HL-60 (cell line): Measurements from ENCODE around the gene IGSF8.

Experiments
- DNase-seq, 2 experiments: peaks; one replicate each; pipeline ENCODE4 v3.0.0-alpha.2; 2010 to 2020; ENCODE audit warnings: low read depth in 1 of 2, low spot score in 1 of 2
- H3K27ac ChIP-seq: fragments of 250-450 bp; sonication (Bioruptor Pico); replicated peaks from 2 replicates; pipeline ENCODE4 v1.5.1; 2020; ENCODE audit warnings: mild to moderate bottlenecking, moderate library complexity
- H3K27me3 ChIP-seq: fragments of 250-450 bp; sonication (Bioruptor Pico); 2 replicates; pipeline ENCODE4 v1.5.1; 2021; ENCODE audit warnings: mild to moderate bottlenecking, moderate library complexity; ENCODE audit not compliant: insufficient read depth, poor library complexity, severe bottlenecking
- H3K4me3 ChIP-seq: replicated peaks from 2 replicates; pipeline ENCODE4 v1.5.1; 2011; ENCODE audit warnings: mild to moderate bottlenecking, control low read depth, low read length; ENCODE audit not compliant: insufficient read depth
- GABPA ChIP-seq: IDR thresholded peaks from 2 replicates; pipeline ENCODE4 v1.6.1; 2012; ENCODE audit warnings: low read depth
- POLR2AphosphoS5 ChIP-seq: IDR thresholded peaks from 2 replicates; pipeline ENCODE4 v1.6.1; 2012; ENCODE audit warnings: low read depth
- SPI1 ChIP-seq: IDR thresholded peaks from 2 replicates; pipeline ENCODE4 v1.6.1; 2012; ENCODE audit warnings: low read depth, mild to moderate bottlenecking, borderline replicate concordance
- TF ChIP-seq, protein P1 (sequence below): IDR thresholded peaks from one replicate; pipeline ENCODE4 v1.5.1; 2011; ENCODE audit warnings: low read length, control low read depth, inconsistent platforms; ENCODE audit not compliant: insufficient read depth
- TF ChIP-seq, protein P2 (sequence below): IDR thresholded peaks from 2 replicates; pipeline ENCODE4 v1.6.1; 2012; ENCODE audit warnings: low read depth; ENCODE audit not compliant: insufficient replicate concordance

IGSF8 gene

DNA sequence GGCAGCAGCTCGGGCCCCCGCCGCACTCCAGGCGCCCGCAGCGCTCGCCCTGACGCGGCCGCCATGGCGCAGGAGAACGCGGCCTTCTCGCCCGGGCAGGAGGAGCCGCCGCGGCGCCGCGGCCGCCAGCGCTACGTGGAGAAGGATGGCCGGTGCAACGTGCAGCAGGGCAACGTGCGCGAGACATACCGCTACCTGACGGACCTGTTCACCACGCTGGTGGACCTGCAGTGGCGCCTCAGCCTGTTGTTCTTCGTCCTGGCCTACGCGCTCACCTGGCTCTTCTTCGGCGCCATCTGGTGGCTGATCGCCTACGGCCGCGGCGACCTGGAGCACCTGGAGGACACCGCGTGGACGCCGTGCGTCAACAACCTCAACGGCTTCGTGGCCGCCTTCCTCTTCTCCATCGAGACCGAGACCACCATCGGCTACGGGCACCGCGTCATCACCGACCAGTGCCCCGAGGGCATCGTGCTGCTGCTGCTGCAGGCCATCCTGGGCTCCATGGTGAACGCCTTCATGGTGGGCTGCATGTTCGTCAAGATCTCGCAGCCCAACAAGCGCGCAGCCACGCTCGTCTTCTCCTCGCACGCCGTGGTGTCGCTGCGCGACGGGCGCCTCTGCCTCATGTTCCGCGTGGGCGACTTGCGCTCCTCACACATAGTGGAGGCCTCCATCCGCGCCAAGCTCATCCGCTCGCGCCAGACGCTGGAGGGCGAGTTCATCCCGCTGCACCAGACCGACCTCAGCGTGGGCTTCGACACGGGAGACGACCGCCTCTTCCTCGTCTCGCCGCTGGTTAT lies 14.2 kb downstream of the IGSF8 start:
- H3K27me3 ChIP-seq = peaks cover 33% of the 10 kb centered on the region
- H3K4me3 ChIP-seq = peak overlapping the region; percentile 36
- no peak for TF ChIP-seq SPI1
- TF ChIP-seq, protein P1, sequence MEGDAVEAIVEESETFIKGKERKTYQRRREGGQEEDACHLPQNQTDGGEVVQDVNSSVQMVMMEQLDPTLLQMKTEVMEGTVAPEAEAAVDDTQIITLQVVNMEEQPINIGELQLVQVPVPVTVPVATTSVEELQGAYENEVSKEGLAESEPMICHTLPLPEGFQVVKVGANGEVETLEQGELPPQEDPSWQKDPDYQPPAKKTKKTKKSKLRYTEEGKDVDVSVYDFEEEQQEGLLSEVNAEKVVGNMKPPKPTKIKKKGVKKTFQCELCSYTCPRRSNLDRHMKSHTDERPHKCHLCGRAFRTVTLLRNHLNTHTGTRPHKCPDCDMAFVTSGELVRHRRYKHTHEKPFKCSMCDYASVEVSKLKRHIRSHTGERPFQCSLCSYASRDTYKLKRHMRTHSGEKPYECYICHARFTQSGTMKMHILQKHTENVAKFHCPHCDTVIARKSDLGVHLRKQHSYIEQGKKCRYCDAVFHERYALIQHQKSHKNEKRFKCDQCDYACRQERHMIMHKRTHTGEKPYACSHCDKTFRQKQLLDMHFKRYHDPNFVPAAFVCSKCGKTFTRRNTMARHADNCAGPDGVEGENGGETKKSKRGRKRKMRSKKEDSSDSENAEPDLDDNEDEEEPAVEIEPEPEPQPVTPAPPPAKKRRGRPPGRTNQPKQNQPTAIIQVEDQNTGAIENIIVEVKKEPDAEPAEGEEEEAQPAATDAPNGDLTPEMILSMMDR = peak; percentile 48
- peak; percentile 41 to 51 for DNase-seq
- no peak overlapping the region for H3K27ac ChIP-seq

DNA sequence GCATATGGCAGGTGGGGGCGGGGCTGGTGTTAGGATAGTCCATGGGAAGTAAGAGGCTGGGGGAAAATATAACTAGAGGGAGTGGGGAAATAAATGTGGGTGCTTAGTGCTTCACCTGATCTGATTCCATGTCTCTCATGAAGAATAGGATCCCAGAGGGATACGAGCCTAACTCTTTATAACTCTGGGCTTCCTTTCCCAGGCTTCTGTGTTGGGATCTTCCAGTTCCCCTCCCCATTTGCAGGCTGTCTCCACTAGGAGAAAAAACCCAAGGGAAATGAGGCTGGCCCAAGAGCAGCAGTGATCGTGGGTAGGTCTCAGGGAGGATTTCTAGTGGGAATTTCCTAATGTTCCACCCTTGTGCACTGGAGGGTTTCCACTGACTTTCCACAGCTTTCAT lies 15.5 kb downstream of the IGSF8 start:
- TF ChIP-seq SPI1 (no peak), GABPA (no peak), POLR2AphosphoS5 (no peak)
- TF ChIP-seq, protein P2, sequence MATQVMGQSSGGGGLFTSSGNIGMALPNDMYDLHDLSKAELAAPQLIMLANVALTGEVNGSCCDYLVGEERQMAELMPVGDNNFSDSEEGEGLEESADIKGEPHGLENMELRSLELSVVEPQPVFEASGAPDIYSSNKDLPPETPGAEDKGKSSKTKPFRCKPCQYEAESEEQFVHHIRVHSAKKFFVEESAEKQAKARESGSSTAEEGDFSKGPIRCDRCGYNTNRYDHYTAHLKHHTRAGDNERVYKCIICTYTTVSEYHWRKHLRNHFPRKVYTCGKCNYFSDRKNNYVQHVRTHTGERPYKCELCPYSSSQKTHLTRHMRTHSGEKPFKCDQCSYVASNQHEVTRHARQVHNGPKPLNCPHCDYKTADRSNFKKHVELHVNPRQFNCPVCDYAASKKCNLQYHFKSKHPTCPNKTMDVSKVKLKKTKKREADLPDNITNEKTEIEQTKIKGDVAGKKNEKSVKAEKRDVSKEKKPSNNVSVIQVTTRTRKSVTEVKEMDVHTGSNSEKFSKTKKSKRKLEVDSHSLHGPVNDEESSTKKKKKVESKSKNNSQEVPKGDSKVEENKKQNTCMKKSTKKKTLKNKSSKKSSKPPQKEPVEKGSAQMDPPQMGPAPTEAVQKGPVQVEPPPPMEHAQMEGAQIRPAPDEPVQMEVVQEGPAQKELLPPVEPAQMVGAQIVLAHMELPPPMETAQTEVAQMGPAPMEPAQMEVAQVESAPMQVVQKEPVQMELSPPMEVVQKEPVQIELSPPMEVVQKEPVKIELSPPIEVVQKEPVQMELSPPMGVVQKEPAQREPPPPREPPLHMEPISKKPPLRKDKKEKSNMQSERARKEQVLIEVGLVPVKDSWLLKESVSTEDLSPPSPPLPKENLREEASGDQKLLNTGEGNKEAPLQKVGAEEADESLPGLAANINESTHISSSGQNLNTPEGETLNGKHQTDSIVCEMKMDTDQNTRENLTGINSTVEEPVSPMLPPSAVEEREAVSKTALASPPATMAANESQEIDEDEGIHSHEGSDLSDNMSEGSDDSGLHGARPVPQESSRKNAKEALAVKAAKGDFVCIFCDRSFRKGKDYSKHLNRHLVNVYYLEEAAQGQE = no peak
- TF ChIP-seq, protein P1 = no peak

DNA sequence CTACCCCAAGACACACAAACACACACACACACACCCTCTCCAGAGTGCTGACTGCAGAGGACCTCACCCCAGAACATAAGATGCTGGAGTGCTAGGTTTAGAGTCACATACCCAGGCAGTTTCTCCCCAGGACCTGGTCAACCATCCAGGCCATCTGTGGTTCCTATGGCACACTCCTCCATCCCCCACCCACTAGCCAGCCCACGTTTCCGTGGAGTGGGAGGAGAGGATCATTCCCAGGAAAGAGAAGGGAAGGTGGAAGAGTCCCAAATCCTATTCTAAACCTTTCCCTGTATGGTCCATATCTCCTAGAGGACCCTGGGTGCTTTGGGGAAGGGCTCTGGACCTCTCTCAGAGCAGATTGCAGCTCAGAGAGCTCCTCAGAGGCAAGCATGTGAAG lies 15.9 kb downstream of the IGSF8 start:
- no peak overlapping the region for H3K4me3 ChIP-seq
- TF ChIP-seq, protein P2 = no peak
- TF ChIP-seq POLR2AphosphoS5 (no peak), SPI1 (no peak), GABPA (no peak)
- TF ChIP-seq, protein P1 = no peak
- H3K27ac ChIP-seq = no peak overlapping the region
- DNase-seq = no peak
- peaks cover 33% of the 10 kb centered on the region for H3K27me3 ChIP-seq

More for the DNA sequence above, 15.5 kb downstream of the IGSF8 start:
- no peak for DNase-seq
- Histone ChIP-seq H3K27ac (no peak overlapping the region), H3K27me3 (peaks cover 33% of the 10 kb centered on the region), H3K4me3 (no peak overlapping the region)
